NCI-H2196 (cell line): ENCODE results near the gene PSMD13.

ENCODE experiments used
- DNase-seq: peaks from one replicate; lab custom pipeline; 2025; ENCODE audit not compliant: unreplicated experiment; lab: John Stamatoyannopoulos, UW

Gene PSMD13

DNA sequence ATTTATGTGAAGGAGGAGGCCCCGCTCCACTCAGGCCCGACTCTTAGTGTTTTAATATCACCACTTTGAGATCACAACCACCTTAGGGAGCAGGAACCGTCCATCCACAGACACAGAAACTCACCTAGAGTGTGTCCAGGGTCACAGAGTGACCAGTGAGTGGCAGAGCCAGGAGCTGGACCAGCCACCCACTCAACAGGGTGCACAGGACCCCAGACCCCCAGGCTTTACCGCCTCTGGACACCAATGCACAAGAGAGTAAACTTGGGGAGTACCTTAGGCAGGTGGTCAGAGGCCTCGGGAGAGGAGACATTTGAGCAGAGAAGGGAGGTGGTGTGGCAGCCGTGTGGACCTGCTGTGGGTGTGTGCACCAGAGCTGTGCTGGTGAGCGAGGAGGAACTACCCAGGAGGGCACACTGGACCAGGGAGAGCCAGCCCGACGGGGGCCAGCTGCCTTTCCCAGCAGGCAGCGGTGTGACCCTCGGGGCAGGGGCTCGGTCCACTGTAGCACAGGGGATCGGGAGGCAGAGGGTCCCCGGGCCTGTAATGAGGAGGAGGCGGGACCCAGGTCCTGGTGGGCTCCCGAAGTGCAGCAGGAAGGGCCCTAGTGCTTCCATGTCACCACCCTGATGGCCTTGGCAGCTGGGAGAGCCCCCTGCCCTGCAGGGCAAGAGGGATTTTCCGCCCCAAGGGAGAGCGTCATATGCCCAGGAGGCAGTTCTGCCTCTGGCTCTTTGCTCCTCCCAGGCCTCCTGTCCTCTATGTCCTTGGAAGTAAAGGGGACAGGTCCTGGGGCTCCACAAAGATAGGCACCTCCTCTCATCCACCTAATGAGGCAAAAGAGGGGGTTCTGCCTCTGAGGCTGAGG is 33.9 kb downstream of the PSMD13 start:
- no peak for DNase-seq

GRCh38 chr11:271319-271715 is 34.5 kb downstream of the PSMD13 start:
- DNase-seq, result no peak

- no peak for DNase-seq
Observed at GRCh38 chr11:272195-272930, 35.6 kb downstream of the PSMD13 start.

GRCh38 chr11:272931-273198 is 36.1 kb downstream of the PSMD13 start:
- DNase-seq, result no peak

DNA sequence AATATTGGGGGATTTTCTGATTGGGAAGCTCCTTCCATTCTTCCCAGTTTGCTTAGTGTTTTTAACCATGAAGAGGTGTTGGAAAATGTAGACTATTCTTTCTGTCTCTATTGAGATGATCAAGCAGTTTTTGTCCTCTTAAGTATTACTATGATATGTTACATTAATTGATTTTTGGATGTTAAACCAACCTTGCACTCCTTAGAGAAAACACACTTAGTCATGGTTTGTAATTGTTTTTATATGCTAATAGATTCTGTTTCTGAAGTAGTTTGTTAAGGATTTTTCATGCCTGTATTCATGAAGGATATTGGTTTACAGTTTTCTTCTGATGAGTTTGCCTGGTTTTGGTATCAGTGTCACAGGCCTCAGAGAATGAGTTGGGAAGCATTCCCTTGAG is 39.4 kb downstream of the PSMD13 start:
- DNase-seq, result no peak

DNA sequence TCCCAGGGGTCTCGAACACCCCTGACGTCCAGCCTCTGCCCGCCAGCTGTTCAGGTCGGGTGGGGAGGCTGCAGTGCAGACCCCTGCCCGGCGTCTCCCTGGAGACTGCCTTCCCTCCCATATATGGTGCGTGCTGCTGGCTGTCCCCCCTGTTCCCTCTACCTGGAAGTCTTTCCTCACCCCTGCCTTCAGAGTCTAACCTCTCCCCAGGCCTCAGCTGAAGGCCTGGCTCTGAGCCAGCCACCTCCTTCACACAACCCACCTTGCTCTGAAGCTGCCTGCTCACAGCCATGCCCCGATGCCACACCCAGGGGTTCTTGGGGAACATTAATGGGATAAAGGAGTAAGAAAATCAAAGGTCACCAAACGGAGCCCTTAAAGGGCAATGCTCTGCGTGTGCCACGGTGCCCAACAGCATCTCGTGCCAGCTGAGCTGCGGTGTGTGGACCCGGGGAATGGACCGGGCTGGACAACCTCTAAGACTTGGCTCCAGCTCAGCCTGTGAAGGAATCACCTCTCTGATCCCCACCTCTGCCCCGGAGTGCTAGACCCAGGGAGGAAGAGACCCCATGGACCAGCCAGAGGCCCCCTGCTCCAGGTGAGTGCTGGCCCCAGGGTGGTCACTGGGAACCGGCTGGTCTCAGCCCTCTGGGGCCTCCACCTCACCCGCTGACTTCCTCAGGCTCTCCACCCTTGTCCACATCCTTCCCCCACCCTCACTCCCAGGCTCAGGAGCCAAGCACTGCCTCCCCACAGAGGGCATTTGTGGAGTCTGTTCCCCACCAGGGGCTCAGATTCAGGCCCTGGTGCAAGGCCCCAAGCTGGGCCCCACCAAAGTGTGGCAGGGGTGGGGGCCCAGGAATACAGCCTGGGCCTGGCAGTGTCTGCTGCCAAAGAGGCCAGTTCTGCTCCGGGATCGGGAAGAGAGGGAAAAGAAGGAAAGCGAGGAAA is 41.5 kb downstream of the PSMD13 start, which contains the start of gene NLRP6:
Gene NLRP6 (plus strand): TSS at position 407 of the 951 bp plus-strand sequence. CDS start 163 bp downstream, at position 570.
- no peak for DNase-seq

DNA sequence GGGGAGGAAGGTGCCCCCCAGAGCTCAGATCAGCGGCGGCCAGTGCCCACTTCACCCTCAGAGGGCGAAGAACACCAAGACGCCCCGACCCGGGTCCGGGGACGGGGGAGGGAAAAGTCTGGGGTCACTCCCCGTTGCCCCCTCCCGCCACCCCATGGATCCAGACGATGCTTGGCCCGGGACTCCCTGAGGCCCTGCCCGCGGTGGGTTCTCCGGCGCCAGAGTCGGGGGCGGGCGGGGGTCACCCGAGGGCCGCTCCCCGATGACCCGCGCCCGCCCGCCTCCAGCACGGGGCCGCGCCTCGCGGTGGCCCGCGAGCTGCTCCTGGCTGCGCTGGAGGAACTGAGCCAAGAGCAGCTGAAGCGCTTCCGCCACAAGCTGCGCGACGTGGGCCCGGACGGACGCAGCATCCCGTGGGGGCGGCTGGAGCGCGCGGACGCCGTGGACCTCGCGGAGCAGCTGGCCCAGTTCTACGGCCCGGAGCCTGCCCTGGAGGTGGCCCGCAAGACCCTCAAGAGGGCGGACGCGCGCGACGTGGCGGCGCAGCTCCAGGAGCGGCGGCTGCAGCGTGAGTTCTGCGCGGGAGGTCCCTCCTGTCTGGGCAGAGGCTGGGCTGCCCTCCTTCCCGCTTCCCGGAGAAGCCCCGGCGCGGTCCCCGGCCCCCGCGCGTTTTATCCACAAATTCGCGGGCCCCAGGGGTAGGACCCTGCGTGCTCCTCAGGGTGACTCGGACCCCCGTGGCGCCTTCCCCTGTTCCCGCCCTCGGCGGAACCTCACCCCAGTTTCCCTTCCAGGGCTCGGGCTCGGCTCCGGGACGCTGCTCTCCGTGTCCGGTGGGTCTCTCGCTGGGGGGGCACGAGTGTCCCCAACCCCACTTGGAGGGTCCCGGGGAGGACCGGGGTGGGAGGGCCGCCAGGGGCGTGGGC is 42.5 kb downstream of the PSMD13 start:
- no peak for DNase-seq

DNA sequence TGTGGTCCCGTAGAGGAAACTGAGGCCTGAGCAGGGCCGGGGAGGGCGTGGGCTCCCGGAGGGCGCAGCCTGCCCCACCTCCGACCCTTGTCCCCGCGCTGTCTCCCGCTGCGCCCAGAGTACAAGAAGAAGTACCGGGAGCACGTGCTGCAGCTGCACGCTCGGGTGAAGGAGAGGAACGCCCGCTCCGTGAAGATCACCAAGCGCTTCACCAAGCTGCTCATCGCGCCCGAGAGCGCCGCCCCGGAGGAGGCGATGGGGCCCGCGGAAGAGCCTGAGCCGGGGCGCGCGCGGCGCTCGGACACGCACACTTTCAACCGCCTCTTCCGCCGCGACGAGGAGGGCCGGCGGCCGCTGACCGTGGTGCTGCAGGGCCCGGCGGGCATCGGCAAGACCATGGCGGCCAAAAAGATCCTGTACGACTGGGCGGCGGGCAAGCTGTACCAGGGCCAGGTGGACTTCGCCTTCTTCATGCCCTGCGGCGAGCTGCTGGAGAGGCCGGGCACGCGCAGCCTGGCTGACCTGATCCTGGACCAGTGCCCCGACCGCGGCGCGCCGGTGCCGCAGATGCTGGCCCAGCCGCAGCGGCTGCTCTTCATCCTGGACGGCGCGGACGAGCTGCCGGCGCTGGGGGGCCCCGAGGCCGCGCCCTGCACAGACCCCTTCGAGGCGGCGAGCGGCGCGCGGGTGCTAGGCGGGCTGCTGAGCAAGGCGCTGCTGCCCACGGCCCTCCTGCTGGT is 43.4 kb downstream of the PSMD13 start:
- peak; percentile 64 for DNase-seq

- no peak for DNase-seq
Observed at GRCh38 chr11:280706-281485, 44.1 kb downstream of the PSMD13 start.

DNA sequence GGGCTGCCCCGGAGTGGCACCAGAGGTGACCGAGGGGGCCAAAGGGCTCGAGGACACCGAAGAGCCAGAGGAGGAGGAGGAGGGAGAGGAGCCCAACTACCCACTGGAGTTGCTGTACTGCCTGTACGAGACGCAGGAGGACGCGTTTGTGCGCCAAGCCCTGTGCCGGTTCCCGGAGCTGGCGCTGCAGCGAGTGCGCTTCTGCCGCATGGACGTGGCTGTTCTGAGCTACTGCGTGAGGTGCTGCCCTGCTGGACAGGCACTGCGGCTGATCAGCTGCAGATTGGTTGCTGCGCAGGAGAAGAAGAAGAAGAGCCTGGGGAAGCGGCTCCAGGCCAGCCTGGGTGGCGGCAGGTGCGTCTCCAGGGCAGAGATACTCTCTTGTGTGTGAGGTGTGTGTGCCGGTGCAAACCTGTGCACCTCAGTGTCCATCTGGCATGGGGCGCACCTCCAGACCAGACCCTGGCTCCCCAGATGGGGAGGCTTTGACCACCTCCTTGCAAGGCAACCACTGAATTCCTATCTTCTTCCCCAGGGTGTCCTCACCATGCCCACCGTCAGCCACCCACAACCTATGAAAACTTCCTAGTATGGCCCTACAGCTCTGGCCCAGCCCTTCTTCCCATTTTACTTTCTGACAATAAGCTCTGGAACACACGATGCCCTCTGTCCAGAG is 44.8 kb downstream of the PSMD13 start:
- no peak for DNase-seq

DNA sequence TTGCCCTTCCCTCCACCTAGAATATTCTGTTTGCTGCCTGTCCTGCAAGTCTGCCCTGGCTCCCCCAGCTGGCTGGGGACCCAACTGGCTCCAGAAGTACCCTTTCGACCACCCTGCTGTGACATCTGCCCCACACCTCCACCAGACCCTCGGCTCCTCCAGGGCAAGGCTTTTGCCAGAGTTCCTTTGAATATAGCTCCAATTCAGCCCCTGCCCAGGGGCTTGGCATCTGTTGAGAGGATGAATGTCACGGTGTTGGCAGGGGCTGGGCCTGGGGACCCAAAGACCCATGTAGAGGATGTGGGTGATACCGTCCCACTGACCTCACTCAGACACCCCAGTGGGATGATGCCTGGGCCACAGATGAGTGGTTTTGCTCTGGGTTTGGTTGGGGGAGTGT is 45.4 kb downstream of the PSMD13 start:
- no peak for DNase-seq

- DNase-seq, result no peak
Observed at GRCh38 chr11:282630-283360, 46.0 kb downstream of the PSMD13 start.

GRCh38 chr11:283405-284104 is 46.8 kb downstream of the PSMD13 start:
- no peak for DNase-seq

GRCh38 chr11:284105-285020 is 47.6 kb downstream of the PSMD13 start:
- DNase-seq, result no peak

- DNase-seq, result no peak
Observed at GRCh38 chr11:285021-285893, 48.5 kb downstream of the PSMD13 start.
